Activated CD4-positive, alpha-beta T cell treated with anti-CD3 and anti-CD28 coated beads, Interleukin-2, amount 50 U/mL, for 1 hour (primary cell): ENCODE data around the gene YBEY.

Experiments
- DNase-seq: peaks from one replicate; pipeline ENCODE4 v3.0.0-alpha.2; 2020

Gene YBEY

GRCh38 chr21:46265736-46266525 is 20.2 kb upstream of the YBEY start:
- no peak for DNase-seq

GRCh38 chr21:46266946-46267345 is 19.2 kb upstream of the YBEY start:
- DNase-seq = no peak

- DNase-seq = no peak
Measured at GRCh38 chr21:46268371-46268770, 17.8 kb upstream of the YBEY start.

- no peak for DNase-seq
Measured at GRCh38 chr21:46269466-46269865, 16.7 kb upstream of the YBEY start.

GRCh38 chr21:46273341-46273740 is 12.8 kb upstream of the YBEY start:
- no peak for DNase-seq

GRCh38 chr21:46274797-46275390 is 11.2 kb upstream of the YBEY start:
- DNase-seq = no peak

GRCh38 chr21:46284077-46284644 is 2.0 kb upstream of the YBEY start:
- no peak for DNase-seq

GRCh38 chr21:46284733-46285132 is 1.4 kb upstream of the YBEY start:
- DNase-seq = no peak

GRCh38 chr21:46285206-46285661 is 908 bp upstream of the YBEY start, which contains the start of gene MCM3AP:
Gene MCM3AP, minus strand, starts transcription at chr21:46285611. Its CDS starts 325 bp downstream, at chr21:46285286.
- no peak for DNase-seq

GRCh38 chr21:46286648-46287002 is 483 bp downstream of the YBEY start:
- DNase-seq = no peak

GRCh38 chr21:46287541-46287940 is 1.4 kb downstream of the YBEY start:
- DNase-seq = no peak

- no peak for DNase-seq
Measured at GRCh38 chr21:46289655-46290179, 3.6 kb downstream of the YBEY start.

GRCh38 chr21:46291561-46291960 is 5.4 kb downstream of the YBEY start:
- no peak for DNase-seq

- no peak for DNase-seq
Measured at GRCh38 chr21:46294647-46295176, 8.6 kb downstream of the YBEY start.

- no peak for DNase-seq
Measured at GRCh38 chr21:46295177-46295770, 9.1 kb downstream of the YBEY start.

GRCh38 chr21:46295996-46296752 is 10.0 kb downstream of the YBEY start:
- peak; percentile 43 for DNase-seq

- no peak for DNase-seq
Measured at GRCh38 chr21:46297338-46298271, 11.5 kb downstream of the YBEY start.

- no peak for DNase-seq
Measured at GRCh38 chr21:46299167-46299566, 13.0 kb downstream of the YBEY start.

GRCh38 chr21:46301759-46302158 is 15.6 kb downstream of the YBEY start:
- DNase-seq = no peak

- DNase-seq = no peak
Measured at GRCh38 chr21:46304437-46304836, 18.3 kb downstream of the YBEY start.

GRCh38 chr21:46304955-46305354 is 18.8 kb downstream of the YBEY start:
- no peak for DNase-seq
